ENCODE data around the gene ZG16B.

Gene ZG16B

GRCh38 chr16:2814551-2815298 is 15.4 kb upstream of the ZG16B start:
- DNase-seq (ENCODE audit: extremely low read depth, low read depth), result no peak
- no peak overlapping the region for H3K4me3 ChIP-seq (replicated peaks; ENCODE audit: low read depth, low read length)
- no peak for TF ChIP-seq CTCF (IDR thresholded peaks at IDR 0.05; ENCODE audit: low read depth, low read length, missing control alignments)

- no peak overlapping the region for H3K4me3 ChIP-seq (replicated peaks; ENCODE audit: low read depth, low read length)
- DNase-seq (ENCODE audit: extremely low read depth, low read depth), result no peak
- no peak for TF ChIP-seq CTCF (IDR thresholded peaks at IDR 0.05; ENCODE audit: low read depth, low read length, missing control alignments)
These were observed 14.8 kb upstream of the ZG16B start for GRCh38 chr16:2815299-2815771.

- H3K4me3 ChIP-seq (replicated peaks; ENCODE audit: low read depth, low read length), result no peak within 1 kb of the TSS
- no peak for TF ChIP-seq CTCF (IDR thresholded peaks at IDR 0.05; ENCODE audit: low read depth, low read length, missing control alignments)
- no peak for DNase-seq (ENCODE audit: extremely low read depth, low read depth)
These were observed 13.3 kb upstream of the ZG16B start, which contains the start of gene PRSS21 for GRCh38 chr16:2816751-2817339. PRSS21 (plus strand) TSS chr16:2817237; CDS start chr16:2817269, 32 bp downstream.

GRCh38 chr16:2817340-2818271 is 12.5 kb upstream of the ZG16B start:
- no peak for DNase-seq (ENCODE audit: extremely low read depth, low read depth)
- TF ChIP-seq CTCF (IDR thresholded peaks at IDR 0.05; ENCODE audit: low read depth, low read length, missing control alignments), result no peak
- no peak overlapping the region for H3K4me3 ChIP-seq (replicated peaks; ENCODE audit: low read depth, low read length)

- no peak for DNase-seq (ENCODE audit: extremely low read depth, low read depth)
- no peak for TF ChIP-seq CTCF (IDR thresholded peaks at IDR 0.05; ENCODE audit: low read depth, low read length, missing control alignments)
- no peak overlapping the region for H3K4me3 ChIP-seq (replicated peaks; ENCODE audit: low read depth, low read length)
These were observed 11.7 kb upstream of the ZG16B start for GRCh38 chr16:2818272-2818876.

All from HFF-Myc (cell line).